A549 (cell line): Measurements from ENCODE around the gene ZBTB47. TPM values are rescaled to one million over a fixed set of nuclear protein-coding genes. Genes with fewer than 3 reads are reported as not detected.

ENCODE experiments used
- ATAC-seq, 2 experiments: fragments of 200-7000 bp in 1 of 2; fragments of >200 bp in 1 of 2; cut with Nextera tagmentation in 1 of 2; cut with Tn5 transposase in 1 of 2; 3 replicates each; pipeline versions ENCODE4 v1.8.0 to v1.9.1; 2018 to 2020; ENCODE audit warnings: mild to moderate bottlenecking in 1 of 2, moderate library complexity in 1 of 2
- CTCF ChIA-PET: fragments of 300-600 bp; sonication (Branson Sonifier 250); formaldehyde crosslinking; extraction: SDS; loops from one replicate; lab custom pipeline; 2021; ENCODE audit warnings: antibody characterized with exemption, inconsistent platforms; lab: Yijun Ruan, JAX
- POLR2A ChIA-PET: fragments of 350-600 bp; formaldehyde crosslinking; extraction: SDS; loops from one replicate; lab custom pipeline; 2021; ENCODE audit warnings: antibody characterized with exemption, inconsistent platforms; lab: Yijun Ruan, JAX
- DNase-seq, 2 experiments: peaks; one replicate each; pipeline versions ENCODE4 v3.0.0 to v3.0.0-alpha.2; 2011 to 2016; ENCODE audit warnings: low read depth in 1 of 2, low spot score in 1 of 2
- FAIRE-seq: peaks from 2 replicates; lab custom pipeline; 2011; peaks lifted over from hg19 to GRCh38; lab: Jason Lieb, UNC
- H3K27ac ChIP-seq, 2 experiments: fragments of >200 bp; sonication (Bioruptor Twin); formaldehyde crosslinking; 3 replicates each; pipeline ENCODE4 v1.5.1; 2016 to 2017
- H3K4me1 ChIP-seq: fragments of >200 bp; sonication (Bioruptor Twin); formaldehyde crosslinking; 3 replicates; pipeline ENCODE4 v1.6.1; 2016
- H3K4me2 ChIP-seq: fragments of >200 bp; sonication (Bioruptor Twin); formaldehyde crosslinking; 3 replicates; pipeline ENCODE4 v1.6.1; 2016
- H3K4me3 ChIP-seq: fragments of >200 bp; sonication (Bioruptor Twin); formaldehyde crosslinking; 3 replicates; pipeline ENCODE4 v1.5.1; 2016
- H3K9me3 ChIP-seq: fragments of >200 bp; sonication (Bioruptor Twin); formaldehyde crosslinking; 3 replicates; pipeline ENCODE4 v1.6.1; 2016
- EHF ChIP-seq: fragments of 250-450 bp; sonication (Bioruptor Pico); IDR thresholded peaks from 2 replicates; pipeline ENCODE4 v1.5.0; 2020; ENCODE audit warnings: mild to moderate bottlenecking
- EP300 ChIP-seq, 2 experiments: fragments of >200 bp; sonication (Bioruptor Twin); formaldehyde crosslinking; IDR thresholded peaks; 2 replicates in 1 of 2; 3 replicates in 1 of 2; pipeline ENCODE4 v1.6.1; 2016 to 2017
- GATA3 ChIP-seq: IDR thresholded peaks from 2 replicates; pipeline ENCODE4 v1.6.1; 2012; ENCODE audit warnings: borderline replicate concordance
- HOXB5 ChIP-seq: fragments of 250-450 bp; sonication (Bioruptor Pico); IDR thresholded peaks from 2 replicates; pipeline ENCODE4 v1.5.0; 2020; ENCODE audit warnings: mild to moderate bottlenecking, moderate library complexity
- JUN ChIP-seq, 2 experiments: fragments of >200 bp; sonication (Bioruptor Twin); formaldehyde crosslinking; IDR thresholded peaks; 2 replicates in 1 of 2; 3 replicates in 1 of 2; pipeline ENCODE4 v1.6.1; 2016 to 2017
- JUNB ChIP-seq: fragments of >200 bp; sonication (Bioruptor Twin); formaldehyde crosslinking; IDR thresholded peaks from 2 replicates; pipeline ENCODE4 v1.6.1; 2016
- KDM5A ChIP-seq: fragments of 200-600 bp; sonication (generic); IDR thresholded peaks from 2 replicates; pipeline ENCODE4 v1.6.1; 2016; ENCODE audit warnings: antibody characterized with exemption, mild to moderate bottlenecking
- MAZ ChIP-seq: fragments of 150-350 bp; IDR thresholded peaks from 2 replicates; pipeline ENCODE4 v1.6.1; 2014; ENCODE audit warnings: antibody characterized with exemption, low read depth, low read length, borderline replicate concordance
- NFE2L2 ChIP-seq: fragments of 150-350 bp; conservative IDR thresholded peaks from 2 replicates; pipeline ENCODE4 v1.6.1; 2014; ENCODE audit warnings: low read length
- PHF8 ChIP-seq: fragments of 200-600 bp; sonication (generic); IDR thresholded peaks from 2 replicates; pipeline ENCODE4 v1.6.1; 2016; ENCODE audit warnings: low read depth, mild to moderate bottlenecking, antibody characterized with exemption, moderate library complexity, borderline replicate concordance
- POLR2A ChIP-seq: IDR thresholded peaks from 2 replicates; pipeline ENCODE4 v1.6.1; 2012; ENCODE audit warnings: mild to moderate bottlenecking, low read length
- RARB ChIP-seq: fragments of 250-450 bp; sonication (Bioruptor Pico); IDR thresholded peaks from 2 replicates; pipeline ENCODE4 v1.8.0; 2021; ENCODE audit warnings: mild to moderate bottlenecking, moderate library complexity
- SMC3 ChIP-seq: fragments of >200 bp; sonication (Bioruptor Twin); formaldehyde crosslinking; IDR thresholded peaks from 3 replicates; pipeline ENCODE4 v1.6.1; 2018; ENCODE audit warnings: inconsistent platforms
- ZNF302 ChIP-seq: fragments of 250-450 bp; sonication (Bioruptor Pico); IDR thresholded peaks from 2 replicates; pipeline ENCODE4 v1.9.0; 2021; ENCODE audit warnings: inconsistent platforms, mild to moderate bottlenecking, moderate library complexity
- ZSCAN20 ChIP-seq: fragments of 250-450 bp; sonication (Bioruptor Pico); IDR thresholded peaks from 2 replicates; pipeline ENCODE4 v1.8.0; 2022; ENCODE audit warnings: mild to moderate bottlenecking, moderate library complexity
- WGBS: methylation state at CpG from one replicate; pipeline ENCODE4 v1.1.6; 2017; ENCODE audit errors: missing lambda C conversion rate; 5-methylcytosine and 5-hydroxymethylcytosine counted together
- polyA plus RNA-seq, 4 experiments: library from polyadenylated mRNA; depleted of rRNA in 3 of 4; stranded (reverse); fragments of >200 nt; fragmentation: RNase III in 1 of 4; extraction: RNeasy Plus Mini Kit Qiagen cat#74134 plus additional on column Dnase treatment in 1 of 4; gene quantifications; 2 replicates in 3 of 4; 3 replicates in 1 of 4; pipeline ENCODE4 v1.2.3, GENCODE V29; 2011 to 2017
- TF ChIP-seq, protein P1 (sequence below): fragments of 150-350 bp; IDR thresholded peaks from 2 replicates; pipeline ENCODE4 v1.6.1; 2014; ENCODE audit warnings: low read depth, mild to moderate bottlenecking, low read length
- TF ChIP-seq, protein P2 (sequence below): fragments of 200-600 bp; sonication (generic); IDR thresholded peaks from 2 replicates; pipeline ENCODE4 v1.6.1; 2016; ENCODE audit warnings: antibody characterized with exemption, mild to moderate bottlenecking, moderate library complexity
- TF ChIP-seq, protein P3 (sequence below): IDR thresholded peaks from 2 replicates; pipeline ENCODE4 v1.6.1; 2012
- TF ChIP-seq, protein P4 (sequence below): fragments of >200 bp; sonication (Bioruptor Twin); formaldehyde crosslinking; IDR thresholded peaks from 2 replicates; pipeline ENCODE4 v1.6.1; 2016
- TF ChIP-seq, protein P5 (sequence below): fragments of 250-450 bp; sonication (Bioruptor Pico); IDR thresholded peaks from 2 replicates; pipeline ENCODE4 v1.5.0; 2021; ENCODE audit warnings: mild to moderate bottlenecking, moderate library complexity, borderline replicate concordance

ZBTB47 gene
- polyA plus RNA-seq, 2 of the 4 experiments (the other 2 are of a cell fraction) = 2.5 to 6.8 TPM

DNA sequence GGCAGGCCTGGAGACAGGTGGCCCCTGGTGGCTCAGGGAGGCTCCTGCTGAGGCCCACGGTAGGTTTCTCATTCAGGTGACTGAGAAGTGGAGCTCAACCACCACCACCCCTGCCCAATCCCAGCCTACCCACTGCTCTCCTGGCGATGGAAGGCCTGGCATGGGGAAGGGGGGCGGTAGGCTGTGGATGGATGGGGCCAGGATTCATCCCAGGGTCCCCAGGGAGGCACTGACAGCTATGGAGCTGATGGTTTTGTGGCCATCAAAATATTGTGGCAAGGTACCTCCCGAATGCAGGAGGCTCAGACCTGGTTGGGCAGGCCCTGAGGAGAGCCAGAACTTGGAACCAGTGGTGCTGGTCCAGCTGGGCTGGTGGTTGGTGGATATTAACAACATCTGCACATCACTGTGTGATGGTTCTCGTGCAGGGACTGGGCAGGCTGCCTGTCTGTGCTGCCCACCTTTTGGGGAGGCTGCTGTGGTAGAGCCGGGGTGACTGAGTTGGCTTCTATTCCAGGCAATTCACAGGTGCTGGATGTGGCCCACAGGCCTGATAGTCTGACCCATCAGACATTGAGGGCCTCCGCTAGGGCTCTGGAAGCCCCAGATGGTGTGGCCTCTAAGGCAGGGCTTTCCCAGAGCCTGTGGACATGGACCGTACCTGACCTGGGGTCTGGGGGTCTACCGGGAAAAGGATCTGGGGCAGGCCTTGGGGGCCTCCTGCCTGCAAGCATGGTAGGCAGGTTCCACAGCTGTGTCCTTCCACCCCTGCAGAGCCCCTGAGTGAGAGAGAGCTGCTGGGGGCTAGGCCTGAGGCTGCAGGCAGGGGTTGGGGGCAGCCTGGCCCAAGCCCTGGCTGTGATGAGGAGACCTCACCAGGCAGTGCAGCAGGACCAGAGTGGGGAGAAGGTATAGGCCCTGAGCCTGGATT lies 3.4 kb downstream of the ZBTB47 start:
- H3K4me3 ChIP-seq = no peak overlapping the region
- FAIRE-seq (no peak), DNase-seq (no peak), ATAC-seq (no peak)
- no peak overlapping the region for H3K27ac ChIP-seq
- no peaks in the 10 kb centered on the region for H3K9me3 ChIP-seq
- WGBS = 67% methylated on average over 1 of the region's 9 CpGs
- POLR2A ChIA-PET = no interaction called here
- CTCF ChIA-PET = interaction anchor here (0.5 to 1.3 kb wide), 2 partner anchors 56 to 87 kb away, joined by 3 read pairs; no protein-coding TSS in a partner anchor
- TF ChIP-seq HOXB5 (CRISPR knock-in tag) (no peak), JUN (IDR thresholded peaks at IDR 0.05) (no peak), GATA3 (no peak), RARB (CRISPR knock-in tag) (no peak), SMC3 (no peak), JUNB (no peak), MAZ (no peak), PHF8 (no peak), ZNF302 (CRISPR knock-in tag) (no peak), EP300 (IDR thresholded peaks at IDR 0.05) (no peak), POLR2A (no peak), ZSCAN20 (CRISPR knock-in tag) (no peak), NFE2L2 (no peak), KDM5A (no peak), EHF (no peak)
- TF ChIP-seq, protein P1, sequence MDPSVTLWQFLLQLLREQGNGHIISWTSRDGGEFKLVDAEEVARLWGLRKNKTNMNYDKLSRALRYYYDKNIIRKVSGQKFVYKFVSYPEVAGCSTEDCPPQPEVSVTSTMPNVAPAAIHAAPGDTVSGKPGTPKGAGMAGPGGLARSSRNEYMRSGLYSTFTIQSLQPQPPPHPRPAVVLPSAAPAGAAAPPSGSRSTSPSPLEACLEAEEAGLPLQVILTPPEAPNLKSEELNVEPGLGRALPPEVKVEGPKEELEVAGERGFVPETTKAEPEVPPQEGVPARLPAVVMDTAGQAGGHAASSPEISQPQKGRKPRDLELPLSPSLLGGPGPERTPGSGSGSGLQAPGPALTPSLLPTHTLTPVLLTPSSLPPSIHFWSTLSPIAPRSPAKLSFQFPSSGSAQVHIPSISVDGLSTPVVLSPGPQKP = no peak
- TF ChIP-seq, protein P2, sequence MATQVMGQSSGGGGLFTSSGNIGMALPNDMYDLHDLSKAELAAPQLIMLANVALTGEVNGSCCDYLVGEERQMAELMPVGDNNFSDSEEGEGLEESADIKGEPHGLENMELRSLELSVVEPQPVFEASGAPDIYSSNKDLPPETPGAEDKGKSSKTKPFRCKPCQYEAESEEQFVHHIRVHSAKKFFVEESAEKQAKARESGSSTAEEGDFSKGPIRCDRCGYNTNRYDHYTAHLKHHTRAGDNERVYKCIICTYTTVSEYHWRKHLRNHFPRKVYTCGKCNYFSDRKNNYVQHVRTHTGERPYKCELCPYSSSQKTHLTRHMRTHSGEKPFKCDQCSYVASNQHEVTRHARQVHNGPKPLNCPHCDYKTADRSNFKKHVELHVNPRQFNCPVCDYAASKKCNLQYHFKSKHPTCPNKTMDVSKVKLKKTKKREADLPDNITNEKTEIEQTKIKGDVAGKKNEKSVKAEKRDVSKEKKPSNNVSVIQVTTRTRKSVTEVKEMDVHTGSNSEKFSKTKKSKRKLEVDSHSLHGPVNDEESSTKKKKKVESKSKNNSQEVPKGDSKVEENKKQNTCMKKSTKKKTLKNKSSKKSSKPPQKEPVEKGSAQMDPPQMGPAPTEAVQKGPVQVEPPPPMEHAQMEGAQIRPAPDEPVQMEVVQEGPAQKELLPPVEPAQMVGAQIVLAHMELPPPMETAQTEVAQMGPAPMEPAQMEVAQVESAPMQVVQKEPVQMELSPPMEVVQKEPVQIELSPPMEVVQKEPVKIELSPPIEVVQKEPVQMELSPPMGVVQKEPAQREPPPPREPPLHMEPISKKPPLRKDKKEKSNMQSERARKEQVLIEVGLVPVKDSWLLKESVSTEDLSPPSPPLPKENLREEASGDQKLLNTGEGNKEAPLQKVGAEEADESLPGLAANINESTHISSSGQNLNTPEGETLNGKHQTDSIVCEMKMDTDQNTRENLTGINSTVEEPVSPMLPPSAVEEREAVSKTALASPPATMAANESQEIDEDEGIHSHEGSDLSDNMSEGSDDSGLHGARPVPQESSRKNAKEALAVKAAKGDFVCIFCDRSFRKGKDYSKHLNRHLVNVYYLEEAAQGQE = no peak
- TF ChIP-seq, protein P3, sequence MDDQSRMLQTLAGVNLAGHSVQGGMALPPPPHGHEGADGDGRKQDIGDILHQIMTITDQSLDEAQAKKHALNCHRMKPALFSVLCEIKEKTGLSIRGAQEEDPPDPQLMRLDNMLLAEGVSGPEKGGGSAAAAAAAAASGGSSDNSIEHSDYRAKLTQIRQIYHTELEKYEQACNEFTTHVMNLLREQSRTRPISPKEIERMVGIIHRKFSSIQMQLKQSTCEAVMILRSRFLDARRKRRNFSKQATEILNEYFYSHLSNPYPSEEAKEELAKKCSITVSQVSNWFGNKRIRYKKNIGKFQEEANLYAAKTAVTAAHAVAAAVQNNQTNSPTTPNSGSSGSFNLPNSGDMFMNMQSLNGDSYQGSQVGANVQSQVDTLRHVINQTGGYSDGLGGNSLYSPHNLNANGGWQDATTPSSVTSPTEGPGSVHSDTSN = no peak
- TF ChIP-seq, protein P4, sequence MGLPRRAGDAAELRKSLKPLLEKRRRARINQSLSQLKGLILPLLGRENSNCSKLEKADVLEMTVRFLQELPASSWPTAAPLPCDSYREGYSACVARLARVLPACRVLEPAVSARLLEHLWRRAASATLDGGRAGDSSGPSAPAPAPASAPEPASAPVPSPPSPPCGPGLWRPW = no peak
- TF ChIP-seq, protein P5, sequence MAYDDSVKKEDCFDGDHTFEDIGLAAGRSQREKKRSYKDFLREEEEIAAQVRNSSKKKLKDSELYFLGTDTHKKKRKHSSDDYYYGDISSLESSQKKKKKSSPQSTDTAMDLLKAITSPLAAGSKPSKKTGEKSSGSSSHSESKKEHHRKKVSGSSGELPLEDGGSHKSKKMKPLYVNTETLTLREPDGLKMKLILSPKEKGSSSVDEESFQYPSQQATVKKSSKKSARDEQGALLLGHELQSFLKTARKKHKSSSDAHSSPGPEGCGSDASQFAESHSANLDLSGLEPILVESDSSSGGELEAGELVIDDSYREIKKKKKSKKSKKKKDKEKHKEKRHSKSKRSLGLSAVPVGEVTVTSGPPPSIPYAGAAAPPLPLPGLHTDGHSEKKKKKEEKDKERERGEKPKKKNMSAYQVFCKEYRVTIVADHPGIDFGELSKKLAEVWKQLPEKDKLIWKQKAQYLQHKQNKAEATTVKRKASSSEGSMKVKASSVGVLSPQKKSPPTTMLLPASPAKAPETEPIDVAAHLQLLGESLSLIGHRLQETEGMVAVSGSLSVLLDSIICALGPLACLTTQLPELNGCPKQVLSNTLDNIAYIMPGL = no peak
- peaks cover 25% of the 10 kb centered on the region for H3K4me1 ChIP-seq
- H3K4me2 ChIP-seq = no peak overlapping the region
